Mesendoderm (in vitro differentiated cells): Measurements from ENCODE around the gene DGKI.

Experiments used
- DNase-seq: peaks from one replicate; pipeline ENCODE4 v3.0.0; 2013
- H2AK5ac ChIP-seq: 2 replicates; pipeline ENCODE4 v1.6.1; 2013; ENCODE audit warnings: low read length, inconsistent platforms
- H2BK120ac ChIP-seq: 2 replicates; pipeline ENCODE4 v1.6.1; 2013; ENCODE audit warnings: low read depth, mild to moderate bottlenecking, low read length, moderate library complexity, mixed read lengths
- H2BK15ac ChIP-seq: replicated peaks from 2 replicates; pipeline ENCODE4 v1.6.1; 2013; ENCODE audit warnings: low read depth, mild to moderate bottlenecking, moderate library complexity
- H2BK5ac ChIP-seq: 2 replicates; pipeline ENCODE4 v1.6.1; 2013; ENCODE audit warnings: low read length, inconsistent platforms
- H3K18ac ChIP-seq: 2 replicates; pipeline ENCODE4 v1.6.1; 2013; ENCODE audit warnings: mild to moderate bottlenecking, low read length, mixed read lengths
- H3K23ac ChIP-seq: one replicate; pipeline ENCODE4 v1.6.1; 2013; ENCODE audit warnings: low read length
- H3K27ac ChIP-seq: 2 replicates; pipeline ENCODE4 v1.5.1; 2013; ENCODE audit warnings: low read depth, mild to moderate bottlenecking, inconsistent platforms, low read length, moderate library complexity
- H3K27me3 ChIP-seq: 2 replicates; pipeline ENCODE4 v1.6.1; 2013; ENCODE audit warnings: low read length, control low read depth, mild to moderate bottlenecking, inconsistent platforms; ENCODE audit not compliant: insufficient read depth, poor library complexity
- H3K36me3 ChIP-seq: 2 replicates; pipeline ENCODE4 v1.6.1; 2013; ENCODE audit warnings: low read length, inconsistent platforms; ENCODE audit not compliant: control insufficient read depth, insufficient read depth
- H3K4ac ChIP-seq: one replicate; pipeline ENCODE4 v1.6.1; 2013; ENCODE audit warnings: low read depth, mild to moderate bottlenecking, low read length, moderate library complexity
- H3K4me1 ChIP-seq: 2 replicates; pipeline ENCODE4 v1.6.1; 2013; ENCODE audit warnings: low read depth, low read length, inconsistent platforms; ENCODE audit not compliant: control insufficient read depth
- H3K4me2 ChIP-seq: 2 replicates; pipeline ENCODE4 v1.6.1; 2013; ENCODE audit warnings: low read length
- H3K4me3 ChIP-seq: 2 replicates; pipeline ENCODE4 v1.5.1; 2013; ENCODE audit warnings: mild to moderate bottlenecking, low read length
- H3K56ac ChIP-seq: one replicate; pipeline ENCODE4 v1.6.1; 2013; ENCODE audit warnings: low read length
- H3K79me1 ChIP-seq: 2 replicates; pipeline ENCODE4 v1.6.1; 2013; ENCODE audit warnings: low read length, inconsistent platforms
- H3K79me2 ChIP-seq: 2 replicates; pipeline ENCODE4 v1.6.1; 2013; ENCODE audit warnings: mild to moderate bottlenecking, low read length; ENCODE audit not compliant: control insufficient read depth, insufficient read depth
- H3K9ac ChIP-seq: 2 replicates; pipeline ENCODE4 v1.6.1; 2013; ENCODE audit warnings: low read length, inconsistent platforms
- H4K5ac ChIP-seq: one replicate; pipeline ENCODE4 v1.6.1; 2013; ENCODE audit warnings: low read length
- H4K8ac ChIP-seq: one replicate; pipeline ENCODE4 v1.6.1; 2013; ENCODE audit warnings: low read depth, mild to moderate bottlenecking, control low read depth, low read length, moderate library complexity
- WGBS: extraction: QIAGEN DNeasy Blood & Tissue Kit; methylation state at CpG from one replicate; pipeline ENCODE4 v1.1.7; 2013; ENCODE audit warnings: low lambda C conversion rate, missing lambda C conversion rate; ENCODE audit not compliant: insufficient coverage; ENCODE audit errors: extremely low coverage; 5-methylcytosine and 5-hydroxymethylcytosine counted together

DGKI gene

DNA sequence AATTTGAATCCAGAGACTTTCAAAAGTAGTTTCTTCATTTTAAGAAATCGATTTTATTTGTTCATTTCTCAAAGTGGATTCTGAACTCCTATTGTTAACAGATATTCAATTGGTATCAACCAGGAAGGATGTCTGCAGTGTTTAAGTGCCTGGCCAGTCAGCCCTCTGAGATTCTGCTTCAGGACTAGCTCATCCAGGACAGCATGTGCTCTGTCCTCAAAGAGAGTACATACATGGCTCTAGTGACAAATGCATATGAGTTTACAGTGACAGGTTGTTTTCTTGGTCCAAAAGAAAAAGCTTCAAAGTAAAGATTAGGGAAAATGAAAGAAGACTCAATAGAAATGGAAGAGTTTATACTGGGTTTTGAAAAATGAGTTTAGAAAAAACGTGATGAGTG, 494.8 kb downstream of the DGKI start:
- H3K36me3 ChIP-seq = no peaks in the 10 kb centered on the region
- H3K4me3 ChIP-seq = no peak overlapping the region
- H2BK120ac ChIP-seq = no peak overlapping the region
- no peaks in the 10 kb centered on the region for H3K4me1 ChIP-seq
- 100% methylated on average over 1 of the region's 2 CpGs for WGBS
- no peak overlapping the region for H3K4me2 ChIP-seq
- H3K4ac ChIP-seq = no peak overlapping the region
- no peaks in the 10 kb centered on the region for H3K27me3 ChIP-seq
- H3K9ac ChIP-seq = no peak overlapping the region
- no peaks in the 10 kb centered on the region for H3K79me2 ChIP-seq
- H4K5ac ChIP-seq = no peak overlapping the region
- H3K56ac ChIP-seq = no peak overlapping the region
- no peak overlapping the region for H3K27ac ChIP-seq
- no peak overlapping the region for H2AK5ac ChIP-seq
- H3K18ac ChIP-seq = no peak overlapping the region
- H2BK5ac ChIP-seq = no peak overlapping the region
- no peak for DNase-seq
- no peak overlapping the region for H2BK15ac ChIP-seq
- no peaks in the 10 kb centered on the region for H3K79me1 ChIP-seq
- H3K23ac ChIP-seq = no peak overlapping the region
- H4K8ac ChIP-seq = no peak overlapping the region

DNA sequence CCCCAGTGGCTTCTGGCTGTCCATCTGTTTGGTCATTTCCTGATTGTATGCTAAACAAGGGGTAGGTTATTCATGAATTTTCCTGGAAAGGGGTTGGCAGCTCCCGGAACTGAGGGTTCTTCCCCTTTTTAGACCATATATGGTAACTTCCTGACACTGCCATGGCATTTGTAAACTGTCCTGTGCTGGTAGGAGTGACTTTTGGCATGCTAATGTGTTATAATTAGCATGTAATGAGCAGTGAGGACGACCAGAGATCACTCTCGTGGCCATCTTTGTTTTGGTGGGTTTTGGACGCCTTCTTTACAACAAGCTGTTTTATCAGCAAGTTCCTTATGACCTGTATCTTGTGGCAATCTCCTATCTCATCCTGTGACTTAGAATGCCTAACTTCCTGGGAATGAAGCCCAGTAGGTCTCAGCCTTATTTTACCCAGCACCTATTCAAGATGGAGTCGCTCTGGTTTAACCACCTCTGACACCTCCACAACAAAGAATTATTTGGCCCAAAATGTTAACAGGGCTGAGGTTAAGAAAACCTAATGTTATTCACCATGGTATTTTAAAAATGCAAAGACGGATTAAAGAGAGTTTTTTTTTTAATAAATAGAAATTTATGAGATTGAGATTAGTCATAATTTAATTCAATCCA, 500.9 kb downstream of the DGKI start:
- H2BK5ac ChIP-seq = no peak overlapping the region
- no peak overlapping the region for H3K4ac ChIP-seq
- H3K18ac ChIP-seq = no peak overlapping the region
- no peak overlapping the region for H3K23ac ChIP-seq
- H3K4me2 ChIP-seq = no peak overlapping the region
- 100% methylated on average over 1 of the region's 6 CpGs for WGBS
- no peak overlapping the region for H3K56ac ChIP-seq
- H3K27ac ChIP-seq = no peak overlapping the region
- H3K79me2 ChIP-seq = no peaks in the 10 kb centered on the region
- H4K8ac ChIP-seq = no peak overlapping the region
- H3K9ac ChIP-seq = no peak overlapping the region
- no peaks in the 10 kb centered on the region for H3K79me1 ChIP-seq
- H3K4me1 ChIP-seq = peaks cover 3% of the 10 kb centered on the region
- no peak overlapping the region for H4K5ac ChIP-seq
- H2BK15ac ChIP-seq = no peak overlapping the region
- no peaks in the 10 kb centered on the region for H3K36me3 ChIP-seq
- H3K4me3 ChIP-seq = no peak overlapping the region
- no peak overlapping the region for H2BK120ac ChIP-seq
- no peaks in the 10 kb centered on the region for H3K27me3 ChIP-seq
- DNase-seq = peak; percentile 60
- H2AK5ac ChIP-seq = no peak overlapping the region

DNA sequence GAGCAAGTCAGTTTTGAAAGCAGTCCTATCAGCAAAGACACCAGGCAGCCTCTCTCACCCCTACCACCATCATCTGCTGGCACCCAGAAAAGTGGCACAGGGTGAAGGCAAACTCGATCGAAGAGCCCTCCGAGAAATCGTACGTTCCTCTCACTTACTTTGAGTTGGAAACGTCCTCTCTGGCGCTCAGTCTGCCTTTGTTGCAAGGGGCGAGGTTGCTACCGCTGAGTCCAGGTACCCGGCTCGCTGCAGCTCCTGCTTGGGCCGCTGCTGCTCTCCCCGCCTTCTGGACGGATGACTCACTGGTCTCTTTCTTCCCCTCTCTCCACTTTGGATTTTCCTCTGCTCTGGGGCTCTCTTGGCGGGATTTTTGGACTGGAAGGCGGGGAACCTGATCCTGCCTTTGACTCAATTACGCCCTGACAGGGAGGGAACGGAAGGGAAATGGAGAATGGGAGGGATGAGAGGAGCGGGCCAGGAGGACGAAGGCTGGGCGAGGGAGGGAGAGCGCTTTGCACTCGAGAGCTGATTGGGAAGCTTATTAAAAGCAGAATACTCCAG, 503.4 kb downstream of the DGKI start, which contains the start of gene PTN:
Gene PTN (minus strand): TSS at position 453 of the 561 bp plus-strand sequence. CDS start 88,760 bp downstream, outside the sequence.
- Histone ChIP-seq H3K4me2 (peak within 1 kb of the TSS; percentile 79), H3K4ac (no peak within 1 kb of the TSS), H3K23ac (no peak within 1 kb of the TSS), H2BK5ac (no peak within 1 kb of the TSS), H3K56ac (peak within 1 kb of the TSS; percentile 87), H3K79me2 (no peaks in the 10 kb centered on the region), H3K79me1 (no peaks in the 10 kb centered on the region), H2BK15ac (no peak within 1 kb of the TSS), H3K27ac (no peak within 1 kb of the TSS), H3K36me3 (no peaks in the 10 kb centered on the region), H2AK5ac (no peak within 1 kb of the TSS), H4K8ac (no peak within 1 kb of the TSS), H3K4me3 (peak within 1 kb of the TSS; percentile 32), H3K27me3 (no peaks in the 10 kb centered on the region), H3K4me1 (peaks cover 3% of the 10 kb centered on the region), H3K18ac (no peak within 1 kb of the TSS), H2BK120ac (no peak within 1 kb of the TSS), H3K9ac (peak within 1 kb of the TSS; percentile 72), H4K5ac (no peak within 1 kb of the TSS)
- WGBS = no CpG with 5 or more reads among the region's 23 CpGs
- DNase-seq = peak; percentile 90

DNA sequence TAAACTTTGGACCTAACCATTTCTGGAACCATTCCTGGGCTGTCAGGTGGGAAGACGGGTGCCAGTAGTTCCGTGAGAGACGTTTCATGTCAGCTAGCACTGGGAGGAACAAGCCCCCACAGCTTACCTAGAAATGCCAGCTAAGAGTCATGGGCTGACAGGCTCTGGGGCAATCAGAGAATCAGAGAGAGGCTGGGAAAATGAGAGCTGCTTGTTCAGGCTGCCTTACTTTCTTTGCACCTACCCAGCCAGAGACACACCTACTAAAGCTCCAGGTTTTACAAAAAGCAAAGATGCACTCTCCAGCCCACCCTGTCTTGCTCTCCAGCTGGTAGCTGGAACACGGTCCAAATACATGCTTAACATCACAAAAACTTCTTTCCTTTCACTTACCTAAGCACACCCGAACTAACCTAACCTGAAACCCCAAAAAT, 503.9 kb downstream of the DGKI start:
- Histone ChIP-seq H3K4ac (no peak overlapping the region), H3K79me2 (no peaks in the 10 kb centered on the region), H2AK5ac (no peak overlapping the region), H3K56ac (peak overlapping the region; percentile 87), H4K5ac (no peak overlapping the region), H2BK5ac (no peak overlapping the region), H3K27me3 (no peaks in the 10 kb centered on the region), H3K79me1 (no peaks in the 10 kb centered on the region), H2BK120ac (no peak overlapping the region), H3K4me3 (peak overlapping the region; percentile 32), H4K8ac (no peak overlapping the region), H3K4me1 (peaks cover 3% of the 10 kb centered on the region), H2BK15ac (no peak overlapping the region), H3K18ac (no peak overlapping the region), H3K27ac (no peak overlapping the region), H3K4me2 (peak overlapping the region; percentile 79), H3K23ac (no peak overlapping the region), H3K9ac (peak overlapping the region; percentile 72), H3K36me3 (no peaks in the 10 kb centered on the region)
- WGBS = no CpG with 5 or more reads among the region's 5 CpGs
- DNase-seq = peak; percentile 21

DNA sequence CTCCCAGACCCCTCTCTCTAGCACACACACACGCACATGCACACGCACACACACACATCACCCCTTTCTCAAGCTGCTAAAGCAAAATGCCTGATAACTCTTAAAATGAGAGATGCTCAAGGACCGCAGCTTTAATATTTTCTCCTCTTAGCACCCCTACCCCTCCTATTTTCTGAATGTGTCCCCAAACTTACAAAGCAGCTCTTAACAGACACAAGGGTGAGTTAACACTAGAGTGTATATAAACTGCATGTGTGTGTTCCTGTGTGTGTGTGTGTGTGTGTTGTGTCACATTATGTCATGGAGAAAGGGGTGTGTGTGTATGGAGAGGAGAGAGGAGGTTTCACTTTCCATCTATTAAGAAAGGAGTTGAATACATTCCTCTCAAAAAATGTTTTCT, 504.5 kb downstream of the DGKI start:
- Histone ChIP-seq H3K36me3 (no peaks in the 10 kb centered on the region), H2AK5ac (no peak overlapping the region), H3K79me2 (no peaks in the 10 kb centered on the region), H3K56ac (no peak overlapping the region), H3K4me2 (no peak overlapping the region), H2BK120ac (no peak overlapping the region), H2BK5ac (no peak overlapping the region), H4K8ac (no peak overlapping the region), H3K18ac (no peak overlapping the region), H3K4me1 (peaks cover 3% of the 10 kb centered on the region), H3K23ac (no peak overlapping the region), H2BK15ac (no peak overlapping the region), H3K4me3 (no peak overlapping the region), H3K27ac (no peak overlapping the region), H3K27me3 (no peaks in the 10 kb centered on the region), H3K79me1 (no peaks in the 10 kb centered on the region), H3K9ac (no peak overlapping the region), H3K4ac (no peak overlapping the region), H4K5ac (no peak overlapping the region)
- DNase-seq = no peak
- no CpG with 5 or more reads among the region's 3 CpGs for WGBS
